ENCODE data around the gene KIF6.

Gene KIF6

GRCh38 chr6:39428816-39429215, 296.4 kb downstream of the KIF6 start:
- no peak overlapping the region for H3K27ac ChIP-seq (replicated peaks)
- peak in 1 of 2 experiments; percentile 5 for DNase-seq (ENCODE audit: low read depth in 1 of 2, low spot score in 1 of 2)
- no peak overlapping the region for H3K4me3 ChIP-seq (replicated peaks; ENCODE audit: insufficient read depth, low read length)
- no peaks in the 10 kb centered on the region for H3K27me3 ChIP-seq (ENCODE audit: insufficient read depth, poor library complexity, severe bottlenecking)
- TF ChIP-seq SPI1 (IDR thresholded peaks at IDR 0.05; ENCODE audit: borderline replicate concordance, low read depth) (peak; percentile 46; the same call in 1 of the 2 replicates), CTCF (IDR thresholded peaks at IDR 0.05; ENCODE audit: insufficient read depth, low read length) (no peak)

GRCh38 chr6:39428152-39428551, 297.1 kb downstream of the KIF6 start:
- no peak for DNase-seq (ENCODE audit: low read depth in 1 of 2, low spot score in 1 of 2)
- Histone ChIP-seq H3K27ac (replicated peaks) (no peak overlapping the region), H3K27me3 (ENCODE audit: insufficient read depth, poor library complexity, severe bottlenecking) (no peaks in the 10 kb centered on the region), H3K4me3 (replicated peaks; ENCODE audit: insufficient read depth, low read length) (no peak overlapping the region)
- TF ChIP-seq GABPA (IDR thresholded peaks at IDR 0.05; ENCODE audit: low read depth) (no peak), POLR2AphosphoS5 (IDR thresholded peaks at IDR 0.05; ENCODE audit: low read depth) (no peak), REST (IDR thresholded peaks at IDR 0.05; ENCODE audit: insufficient replicate concordance, low read depth) (no peak), SPI1 (IDR thresholded peaks at IDR 0.05; ENCODE audit: borderline replicate concordance, low read depth) (no peak), CTCF (IDR thresholded peaks at IDR 0.05; ENCODE audit: insufficient read depth, low read length) (no peak)

- no peak overlapping the region for H3K27ac ChIP-seq (replicated peaks)
- H3K4me3 ChIP-seq (replicated peaks; ENCODE audit: insufficient read depth, low read length) = no peak overlapping the region
- no peak for DNase-seq (ENCODE audit: low read depth in 1 of 2, low spot score in 1 of 2)
- TF ChIP-seq CTCF (IDR thresholded peaks at IDR 0.05; ENCODE audit: insufficient read depth, low read length) = no peak
- no peak for TF ChIP-seq REST (IDR thresholded peaks at IDR 0.05; ENCODE audit: insufficient replicate concordance, low read depth)
- TF ChIP-seq POLR2AphosphoS5 (IDR thresholded peaks at IDR 0.05; ENCODE audit: low read depth) = no peak
- no peak for TF ChIP-seq SPI1 (IDR thresholded peaks at IDR 0.05; ENCODE audit: borderline replicate concordance, low read depth)
- no peak for TF ChIP-seq GABPA (IDR thresholded peaks at IDR 0.05; ENCODE audit: low read depth)
- H3K27me3 ChIP-seq (ENCODE audit: insufficient read depth, poor library complexity, severe bottlenecking) = no peaks in the 10 kb centered on the region
These were observed 299.1 kb downstream of the KIF6 start for GRCh38 chr6:39426073-39426456.

GRCh38 chr6:39425346-39426072, 299.7 kb downstream of the KIF6 start:
- DNase-seq (ENCODE audit: low read depth in 1 of 2, low spot score in 1 of 2) = no peak
- H3K4me3 ChIP-seq (replicated peaks; ENCODE audit: insufficient read depth, low read length) = no peak overlapping the region
- no peak overlapping the region for H3K27ac ChIP-seq (replicated peaks)
- TF ChIP-seq SPI1 (IDR thresholded peaks at IDR 0.05; ENCODE audit: borderline replicate concordance, low read depth) (no peak), CTCF (IDR thresholded peaks at IDR 0.05; ENCODE audit: insufficient read depth, low read length) (no peak), REST (IDR thresholded peaks at IDR 0.05; ENCODE audit: insufficient replicate concordance, low read depth) (no peak), GABPA (IDR thresholded peaks at IDR 0.05; ENCODE audit: low read depth) (no peak), POLR2AphosphoS5 (IDR thresholded peaks at IDR 0.05; ENCODE audit: low read depth) (no peak)
- H3K27me3 ChIP-seq (ENCODE audit: insufficient read depth, poor library complexity, severe bottlenecking) = no peaks in the 10 kb centered on the region
